Measurements from ENCODE around the gene CSHL1. TPM values are rescaled to one million over a fixed set of nuclear protein-coding genes. Genes with fewer than 3 reads are reported as not detected.
"Not testable (repeated sequence)": the region's sequence is repeated elsewhere in the genome, so short reads cannot be mapped to it uniquely, and the experiment has no call there.

Gene CSHL1
- total and polyA plus RNA-seq, 5 donors from 2014 or later, result not detected

- H3K4me1 Mint-ChIP-seq; DNase-seq; H3K9me3 Mint-ChIP-seq; H3K4me3 Mint-ChIP-seq; H3K4me3 ChIP-seq (ENCODE audit: low read depth, low read length); H3K27me3 Mint-ChIP-seq; H3K36me3 ChIP-seq (ENCODE audit: control insufficient read depth, insufficient read depth, low read length); H3K27me3 ChIP-seq (ENCODE audit: control insufficient read depth, insufficient read depth, low read length); H3K36me3 Mint-ChIP-seq; H3K4me1 ChIP-seq (ENCODE audit: control insufficient read depth, insufficient read depth, low read length, poor library complexity, severe bottlenecking); H3K9me3 ChIP-seq (ENCODE audit: control insufficient read depth in 2 of 2, low read length in 2 of 2); ATAC-seq (ENCODE audit: low read depth in 2 of 2); H3K27ac ChIP-seq (ENCODE audit: insufficient read depth, low read length, poor library complexity, severe bottlenecking): not testable (repeated sequence)
- peak overlapping the region in 1 of 3 donors; percentile 75 for H3K27ac Mint-ChIP-seq
Observed at GRCh38 chr17:63915753-63916152, 4.7 kb upstream of the CSHL1 start.

GRCh38 chr17:63914471-63914870, 3.4 kb upstream of the CSHL1 start:
- DNase-seq (no peak), ATAC-seq (ENCODE audit: low read depth in 2 of 2) (no peak)
- Mint-ChIP-seq H3K4me3 (no peak overlapping the region), H3K27me3 (peaks cover 8% of the 10 kb centered on the region), H3K27ac (no peak overlapping the region), H3K36me3 (no peaks in the 10 kb centered on the region), H3K4me1 (peaks cover 0 to 8% (median 6%) of the 10 kb centered on the region in 4 donors), H3K9me3 (no peaks in the 10 kb centered on the region)
- Histone ChIP-seq H3K9me3 (ENCODE audit: control insufficient read depth in 2 of 2, low read length in 2 of 2) (no peaks in the 10 kb centered on the region), H3K27me3 (ENCODE audit: control insufficient read depth, insufficient read depth, low read length) (no peaks in the 10 kb centered on the region), H3K4me3 (ENCODE audit: low read depth, low read length) (no peak overlapping the region), H3K4me1 (ENCODE audit: control insufficient read depth, insufficient read depth, low read length, poor library complexity, severe bottlenecking) (peaks cover 6% of the 10 kb centered on the region), H3K27ac (ENCODE audit: insufficient read depth, low read length, poor library complexity, severe bottlenecking) (no peak overlapping the region), H3K36me3 (ENCODE audit: control insufficient read depth, insufficient read depth, low read length) (no peaks in the 10 kb centered on the region)

GRCh38 chr17:63911657-63912100, 621 bp upstream of the CSHL1 start:
- peak; percentile 43 to 54 (median 51) for DNase-seq
- H3K4me1 Mint-ChIP-seq, result peaks cover 0 to 2% (median under 1%) of the 10 kb centered on the region in 4 donors
- ATAC-seq (ENCODE audit: low read depth in 2 of 2), result peak; percentile 65 to 73
- peaks cover 8% of the 10 kb centered on the region for H3K27me3 Mint-ChIP-seq
- no peak overlapping the region for H3K27ac ChIP-seq (ENCODE audit: insufficient read depth, low read length, poor library complexity, severe bottlenecking)
- H3K27ac Mint-ChIP-seq, result no peak overlapping the region
- no peaks in the 10 kb centered on the region for H3K9me3 Mint-ChIP-seq
- H3K27me3 ChIP-seq (ENCODE audit: control insufficient read depth, insufficient read depth, low read length), result no peaks in the 10 kb centered on the region
- no peaks in the 10 kb centered on the region for H3K36me3 ChIP-seq (ENCODE audit: control insufficient read depth, insufficient read depth, low read length)
- no peak overlapping the region for H3K4me3 Mint-ChIP-seq
- H3K36me3 Mint-ChIP-seq, result no peaks in the 10 kb centered on the region
- H3K9me3 ChIP-seq (ENCODE audit: control insufficient read depth in 2 of 2, low read length in 2 of 2), result no peaks in the 10 kb centered on the region
- no peak overlapping the region for H3K4me3 ChIP-seq (ENCODE audit: low read depth, low read length)
- no peaks in the 10 kb centered on the region for H3K4me1 ChIP-seq (ENCODE audit: control insufficient read depth, insufficient read depth, low read length, poor library complexity, severe bottlenecking)

GRCh38 chr17:63910096-63910495, 962 bp downstream of the CSHL1 start:
- Histone ChIP-seq H3K9me3 (ENCODE audit: control insufficient read depth in 2 of 2, low read length in 2 of 2) (no peaks in the 10 kb centered on the region), H3K4me3 (ENCODE audit: low read depth, low read length) (no peak overlapping the region), H3K4me1 (ENCODE audit: control insufficient read depth, insufficient read depth, low read length, poor library complexity, severe bottlenecking) (no peaks in the 10 kb centered on the region), H3K27me3 (ENCODE audit: control insufficient read depth, insufficient read depth, low read length) (no peaks in the 10 kb centered on the region), H3K27ac (ENCODE audit: insufficient read depth, low read length, poor library complexity, severe bottlenecking) (no peak overlapping the region), H3K36me3 (ENCODE audit: control insufficient read depth, insufficient read depth, low read length) (no peaks in the 10 kb centered on the region)
- H3K9me3 Mint-ChIP-seq, result no peaks in the 10 kb centered on the region
- H3K27me3 Mint-ChIP-seq, result peaks cover 8% of the 10 kb centered on the region
- no peak overlapping the region for H3K27ac Mint-ChIP-seq
- no peak for ATAC-seq (ENCODE audit: low read depth in 2 of 2)
- no peak overlapping the region for H3K4me3 Mint-ChIP-seq
- DNase-seq, result no peak
- peaks cover 0 to 2% (median under 1%) of the 10 kb centered on the region in 4 donors for H3K4me1 Mint-ChIP-seq
- no peaks in the 10 kb centered on the region for H3K36me3 Mint-ChIP-seq

GRCh38 chr17:63909586-63909985, 1.5 kb downstream of the CSHL1 start:
- not testable (repeated sequence) for H3K9me3 Mint-ChIP-seq; H3K27me3 ChIP-seq (ENCODE audit: control insufficient read depth, insufficient read depth, low read length); H3K36me3 Mint-ChIP-seq; H3K36me3 ChIP-seq (ENCODE audit: control insufficient read depth, insufficient read depth, low read length); H3K27ac Mint-ChIP-seq; H3K4me3 Mint-ChIP-seq; H3K4me3 ChIP-seq (ENCODE audit: low read depth, low read length); H3K9me3 ChIP-seq (ENCODE audit: control insufficient read depth in 2 of 2, low read length in 2 of 2); H3K27me3 Mint-ChIP-seq; DNase-seq; H3K4me1 Mint-ChIP-seq; H3K27ac ChIP-seq (ENCODE audit: insufficient read depth, low read length, poor library complexity, severe bottlenecking); ATAC-seq (ENCODE audit: low read depth in 2 of 2); H3K4me1 ChIP-seq (ENCODE audit: control insufficient read depth, insufficient read depth, low read length, poor library complexity, severe bottlenecking)

- H3K4me1 Mint-ChIP-seq; H3K36me3 ChIP-seq (ENCODE audit: control insufficient read depth, insufficient read depth, low read length); H3K27me3 Mint-ChIP-seq; H3K27ac Mint-ChIP-seq; H3K4me3 ChIP-seq (ENCODE audit: low read depth, low read length); H3K27me3 ChIP-seq (ENCODE audit: control insufficient read depth, insufficient read depth, low read length); DNase-seq; H3K4me1 ChIP-seq (ENCODE audit: control insufficient read depth, insufficient read depth, low read length, poor library complexity, severe bottlenecking); H3K27ac ChIP-seq (ENCODE audit: insufficient read depth, low read length, poor library complexity, severe bottlenecking); H3K4me3 Mint-ChIP-seq; H3K9me3 Mint-ChIP-seq; H3K9me3 ChIP-seq (ENCODE audit: control insufficient read depth in 2 of 2, low read length in 2 of 2); H3K36me3 Mint-ChIP-seq: not testable (repeated sequence)
- peak in 1 of 2 donors; percentile 44 for ATAC-seq (ENCODE audit: low read depth in 2 of 2)
Observed at GRCh38 chr17:63907161-63907778, 3.8 kb downstream of the CSHL1 start.

GRCh38 chr17:63904796-63905195, 6.3 kb downstream of the CSHL1 start:
- H3K9me3 Mint-ChIP-seq; H3K36me3 Mint-ChIP-seq; H3K4me1 Mint-ChIP-seq; ATAC-seq (ENCODE audit: low read depth in 2 of 2); H3K27ac Mint-ChIP-seq; H3K36me3 ChIP-seq (ENCODE audit: control insufficient read depth, insufficient read depth, low read length); H3K9me3 ChIP-seq (ENCODE audit: control insufficient read depth in 2 of 2, low read length in 2 of 2); H3K4me1 ChIP-seq (ENCODE audit: control insufficient read depth, insufficient read depth, low read length, poor library complexity, severe bottlenecking); H3K4me3 ChIP-seq (ENCODE audit: low read depth, low read length); H3K27me3 ChIP-seq (ENCODE audit: control insufficient read depth, insufficient read depth, low read length); DNase-seq; H3K4me3 Mint-ChIP-seq; H3K27me3 Mint-ChIP-seq; H3K27ac ChIP-seq (ENCODE audit: insufficient read depth, low read length, poor library complexity, severe bottlenecking): not testable (repeated sequence)

GRCh38 chr17:63903787-63904201, 7.3 kb downstream of the CSHL1 start:
- H3K4me3 Mint-ChIP-seq, result peak overlapping the region in 1 of 4 donors; percentile 84
- H3K4me1 ChIP-seq (ENCODE audit: control insufficient read depth, insufficient read depth, low read length, poor library complexity, severe bottlenecking); H3K9me3 ChIP-seq (ENCODE audit: control insufficient read depth in 2 of 2, low read length in 2 of 2); H3K27me3 ChIP-seq (ENCODE audit: control insufficient read depth, insufficient read depth, low read length); H3K36me3 ChIP-seq (ENCODE audit: control insufficient read depth, insufficient read depth, low read length); H3K36me3 Mint-ChIP-seq; H3K4me1 Mint-ChIP-seq; H3K4me3 ChIP-seq (ENCODE audit: low read depth, low read length); H3K27me3 Mint-ChIP-seq; H3K9me3 Mint-ChIP-seq; H3K27ac ChIP-seq (ENCODE audit: insufficient read depth, low read length, poor library complexity, severe bottlenecking): not testable (repeated sequence)
- DNase-seq, result peak in 2 of 3 donors; percentile 34 to 42
- H3K27ac Mint-ChIP-seq, result peak overlapping the region in 1 of 3 donors; percentile 86
- ATAC-seq (ENCODE audit: low read depth in 2 of 2), result peak; percentile 67 to 71

All from CD4-positive, CD25-positive, alpha-beta regulatory T cell (primary cell).